Measurements from ENCODE around the gene ACBD4. TPM values are rescaled to one million over a fixed set of nuclear protein-coding genes. Genes with fewer than 3 reads are reported as not detected.
A peak's percentile ranks its signal among the peaks of the same experiment; 100 is the strongest.

ACBD4 gene
- total and polyA plus RNA-seq, 2 of the 13 experiments (the other 11 are each of a cell fraction or from before 2014, with no cell fraction given) = 16.1 to 26.9 TPM

DNA sequence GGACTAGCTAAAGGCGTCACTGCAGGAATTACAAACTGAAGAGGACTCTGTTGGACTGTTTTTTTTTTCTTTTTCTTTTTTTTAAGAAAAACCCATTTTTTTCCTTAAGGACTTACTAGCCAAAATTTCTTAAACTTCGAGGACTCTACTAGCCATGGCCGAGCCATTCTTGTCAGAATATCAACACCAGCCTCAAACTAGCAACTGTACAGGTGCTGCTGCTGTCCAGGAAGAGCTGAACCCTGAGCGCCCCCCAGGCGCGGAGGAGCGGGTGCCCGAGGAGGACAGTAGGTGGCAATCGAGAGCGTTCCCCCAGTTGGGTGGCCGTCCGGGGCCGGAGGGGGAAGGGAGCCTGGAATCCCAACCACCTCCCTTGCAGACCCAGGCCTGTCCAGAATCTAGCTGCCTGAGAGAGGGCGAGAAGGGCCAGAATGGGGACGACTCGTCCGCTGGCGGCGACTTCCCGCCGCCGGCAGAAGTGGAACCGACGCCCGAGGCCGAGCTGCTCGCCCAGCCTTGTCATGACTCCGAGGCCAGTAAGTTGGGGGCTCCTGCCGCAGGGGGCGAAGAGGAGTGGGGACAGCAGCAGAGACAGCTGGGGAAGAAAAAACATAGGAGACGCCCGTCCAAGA, 13.7 kb downstream of the ACBD4 start (continued):
- TF ChIP-seq ZNF432 (CRISPR knock-in tag; IDR thresholded peaks at IDR 0.05; ENCODE audit: borderline replicate concordance) (no peak), MAFF (IDR thresholded peaks at IDR 0.05; ENCODE audit: low read depth, low read length) (no peak), ZNF496 (CRISPR knock-in tag; IDR thresholded peaks at IDR 0.05; ENCODE audit: insufficient replicate concordance) (no peak), ZNF24 (IDR thresholded peaks at IDR 0.05) (no peak), CEBPG (CRISPR knock-in tag; IDR thresholded peaks at IDR 0.05) (peak; percentile 35; the same call in 1 of the 2 replicates), PTBP1 (IDR thresholded peaks at IDR 0.05; ENCODE audit: low read depth, low read length, poor library complexity, severe bottlenecking) (peak; percentile 65), ZNF230 (CRISPR knock-in tag; IDR thresholded peaks at IDR 0.05) (no peak), ZNF563 (CRISPR knock-in tag; IDR thresholded peaks at IDR 0.05) (no peak; the same call in 1 of the 2 replicates), NFE2L2 (IDR thresholded peaks at IDR 0.05; ENCODE audit: low read length) (no peak), POLR2G (IDR thresholded peaks at IDR 0.05; ENCODE audit: low read depth, low read length) (no peak; the same call in 1 of the 2 replicates), TBX3 (IDR thresholded peaks at IDR 0.05; ENCODE audit: borderline replicate concordance) (no peak), ZNF550 (CRISPR knock-in tag; IDR thresholded peaks at IDR 0.05; ENCODE audit: borderline replicate concordance) (no peak), RFXANK (CRISPR knock-in tag; IDR thresholded peaks at IDR 0.05) (peak; percentile 22; the same call in 1 of the 2 replicates), THYN1 (CRISPR knock-in tag; IDR thresholded peaks at IDR 0.05; ENCODE audit: borderline replicate concordance, low read depth) (no peak; the same call in 1 of the 2 replicates), ZNF251 (CRISPR knock-in tag; IDR thresholded peaks at IDR 0.05) (no peak), SP140L (CRISPR knock-in tag; IDR thresholded peaks at IDR 0.05; ENCODE audit: borderline replicate concordance) (no peak), NONO (IDR thresholded peaks at IDR 0.05) (no peak), NONO (CRISPR knock-in tag; conservative IDR thresholded peaks at IDR 0.05) (no peak), ZC3H13 (CRISPR knock-in tag; IDR thresholded peaks at IDR 0.05) (0 out of 2 replicates have a peak, but pooled peaks have one; percentile 45), BRD4 (CRISPR knock-in tag; IDR thresholded peaks at IDR 0.05) (peak; percentile 30; the same call in 1 of the 2 replicates), DNMT1 (CRISPR knock-in tag; IDR thresholded peaks at IDR 0.05) (no peak), KAT7 (CRISPR knock-in tag; IDR thresholded peaks at IDR 0.05; ENCODE audit: borderline replicate concordance) (no peak), ZFP37 (CRISPR knock-in tag; IDR thresholded peaks at IDR 0.05; ENCODE audit: borderline replicate concordance) (peak; percentile 61; the same call in 1 of the 2 replicates)
- TF ChIP-seq, protein P1, sequence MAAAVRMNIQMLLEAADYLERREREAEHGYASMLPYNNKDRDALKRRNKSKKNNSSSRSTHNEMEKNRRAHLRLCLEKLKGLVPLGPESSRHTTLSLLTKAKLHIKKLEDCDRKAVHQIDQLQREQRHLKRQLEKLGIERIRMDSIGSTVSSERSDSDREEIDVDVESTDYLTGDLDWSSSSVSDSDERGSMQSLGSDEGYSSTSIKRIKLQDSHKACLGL (CRISPR knock-in tag; IDR thresholded peaks at IDR 0.05) = no peak
- TF ChIP-seq, protein P2, sequence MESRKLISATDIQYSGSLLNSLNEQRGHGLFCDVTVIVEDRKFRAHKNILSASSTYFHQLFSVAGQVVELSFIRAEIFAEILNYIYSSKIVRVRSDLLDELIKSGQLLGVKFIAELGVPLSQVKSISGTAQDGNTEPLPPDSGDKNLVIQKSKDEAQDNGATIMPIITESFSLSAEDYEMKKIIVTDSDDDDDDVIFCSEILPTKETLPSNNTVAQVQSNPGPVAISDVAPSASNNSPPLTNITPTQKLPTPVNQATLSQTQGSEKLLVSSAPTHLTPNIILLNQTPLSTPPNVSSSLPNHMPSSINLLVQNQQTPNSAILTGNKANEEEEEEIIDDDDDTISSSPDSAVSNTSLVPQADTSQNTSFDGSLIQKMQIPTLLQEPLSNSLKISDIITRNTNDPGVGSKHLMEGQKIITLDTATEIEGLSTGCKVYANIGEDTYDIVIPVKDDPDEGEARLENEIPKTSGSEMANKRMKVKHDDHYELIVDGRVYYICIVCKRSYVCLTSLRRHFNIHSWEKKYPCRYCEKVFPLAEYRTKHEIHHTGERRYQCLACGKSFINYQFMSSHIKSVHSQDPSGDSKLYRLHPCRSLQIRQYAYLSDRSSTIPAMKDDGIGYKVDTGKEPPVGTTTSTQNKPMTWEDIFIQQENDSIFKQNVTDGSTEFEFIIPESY (CRISPR knock-in tag; IDR thresholded peaks at IDR 0.05) = peak; percentile 77
- TF ChIP-seq, protein P3, sequence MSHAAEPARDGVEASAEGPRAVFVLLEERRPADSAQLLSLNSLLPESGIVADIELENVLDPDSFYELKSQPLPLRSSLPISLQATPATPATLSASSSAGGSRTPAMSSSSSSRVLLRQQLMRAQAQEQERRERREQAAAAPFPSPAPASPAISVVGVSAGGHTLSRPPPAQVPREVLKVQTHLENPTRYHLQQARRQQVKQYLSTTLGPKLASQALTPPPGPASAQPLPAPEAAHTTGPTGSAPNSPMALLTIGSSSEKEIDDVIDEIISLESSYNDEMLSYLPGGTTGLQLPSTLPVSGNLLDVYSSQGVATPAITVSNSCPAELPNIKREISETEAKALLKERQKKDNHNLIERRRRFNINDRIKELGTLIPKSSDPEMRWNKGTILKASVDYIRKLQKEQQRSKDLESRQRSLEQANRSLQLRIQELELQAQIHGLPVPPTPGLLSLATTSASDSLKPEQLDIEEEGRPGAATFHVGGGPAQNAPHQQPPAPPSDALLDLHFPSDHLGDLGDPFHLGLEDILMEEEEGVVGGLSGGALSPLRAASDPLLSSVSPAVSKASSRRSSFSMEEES (CRISPR knock-in tag; IDR thresholded peaks at IDR 0.05) = no peak
- TF ChIP-seq, protein P4, sequence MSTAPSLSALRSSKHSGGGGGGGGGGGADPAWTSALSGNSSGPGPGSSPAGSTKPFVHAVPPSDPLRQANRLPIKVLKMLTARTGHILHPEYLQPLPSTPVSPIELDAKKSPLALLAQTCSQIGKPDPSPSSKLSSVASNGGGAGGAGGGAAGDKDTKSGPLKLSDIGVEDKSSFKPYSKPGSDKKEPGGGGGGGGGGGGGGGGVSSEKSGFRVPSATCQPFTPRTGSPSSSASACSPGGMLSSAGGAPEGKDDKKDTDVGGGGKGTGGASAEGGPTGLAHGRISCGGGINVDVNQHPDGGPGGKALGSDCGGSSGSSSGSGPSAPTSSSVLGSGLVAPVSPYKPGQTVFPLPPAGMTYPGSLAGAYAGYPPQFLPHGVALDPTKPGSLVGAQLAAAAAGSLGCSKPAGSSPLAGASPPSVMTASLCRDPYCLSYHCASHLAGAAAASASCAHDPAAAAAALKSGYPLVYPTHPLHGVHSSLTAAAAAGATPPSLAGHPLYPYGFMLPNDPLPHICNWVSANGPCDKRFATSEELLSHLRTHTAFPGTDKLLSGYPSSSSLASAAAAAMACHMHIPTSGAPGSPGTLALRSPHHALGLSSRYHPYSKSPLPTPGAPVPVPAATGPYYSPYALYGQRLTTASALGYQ (CRISPR knock-in tag; IDR thresholded peaks at IDR 0.05) = no peak
